A549 (cell line): ENCODE data around the gene FBXW5. TPM values are rescaled to one million over a fixed set of nuclear protein-coding genes. Genes with fewer than 3 reads are reported as not detected.
A peak's percentile ranks its signal among the peaks of the same experiment; 100 is the strongest.

ENCODE experiments used
- ATAC-seq, 2 experiments: fragments of 200-7000 bp in 1 of 2; fragments of >200 bp in 1 of 2; cut with Nextera tagmentation in 1 of 2; cut with Tn5 transposase in 1 of 2; 3 replicates each; pipeline versions ENCODE4 v1.8.0 to v1.9.1; 2018 to 2020; ENCODE audit warnings: mild to moderate bottlenecking in 1 of 2, moderate library complexity in 1 of 2
- CTCF ChIA-PET: fragments of 300-600 bp; sonication (Branson Sonifier 250); formaldehyde crosslinking; extraction: SDS; loops from one replicate; lab custom pipeline; 2021; ENCODE audit warnings: antibody characterized with exemption, inconsistent platforms; lab: Yijun Ruan, JAX
- POLR2A ChIA-PET: fragments of 350-600 bp; formaldehyde crosslinking; extraction: SDS; loops from one replicate; lab custom pipeline; 2021; ENCODE audit warnings: antibody characterized with exemption, inconsistent platforms; lab: Yijun Ruan, JAX
- DNase-seq, 2 experiments: peaks; one replicate each; pipeline versions ENCODE4 v3.0.0 to v3.0.0-alpha.2; 2011 to 2016; ENCODE audit warnings: low read depth in 1 of 2, low spot score in 1 of 2
- FAIRE-seq: peaks from 2 replicates; lab custom pipeline; 2011; peaks lifted over from hg19 to GRCh38; lab: Jason Lieb, UNC
- H3K27ac ChIP-seq, 2 experiments: fragments of >200 bp; sonication (Bioruptor Twin); formaldehyde crosslinking; 3 replicates each; pipeline ENCODE4 v1.5.1; 2016 to 2017
- H3K4me1 ChIP-seq: fragments of >200 bp; sonication (Bioruptor Twin); formaldehyde crosslinking; 3 replicates; pipeline ENCODE4 v1.6.1; 2016
- H3K4me2 ChIP-seq: fragments of >200 bp; sonication (Bioruptor Twin); formaldehyde crosslinking; 3 replicates; pipeline ENCODE4 v1.6.1; 2016
- H3K4me3 ChIP-seq: fragments of >200 bp; sonication (Bioruptor Twin); formaldehyde crosslinking; 3 replicates; pipeline ENCODE4 v1.5.1; 2016
- H3K9me3 ChIP-seq: fragments of >200 bp; sonication (Bioruptor Twin); formaldehyde crosslinking; 3 replicates; pipeline ENCODE4 v1.6.1; 2016
- CBX2 ChIP-seq: fragments of 200-600 bp; sonication (generic); IDR thresholded peaks from 2 replicates; pipeline ENCODE4 v1.6.1; 2016; ENCODE audit warnings: low read depth, mild to moderate bottlenecking, borderline replicate concordance
- CBX8 ChIP-seq: fragments of 200-600 bp; sonication (generic); IDR thresholded peaks from 2 replicates; pipeline ENCODE4 v1.6.1; 2016
- CEBPB ChIP-seq, 2 experiments: fragments of >200 bp in 1 of 2; sonication (Bioruptor Twin) in 1 of 2; formaldehyde crosslinking in 1 of 2; IDR thresholded peaks; 2 replicates each; pipeline ENCODE4 v1.6.1; 2012 to 2016
- CHD4 ChIP-seq: fragments of 200-600 bp; sonication (generic); IDR thresholded peaks from 2 replicates; pipeline ENCODE4 v1.6.1; 2016; ENCODE audit warnings: antibody characterized with exemption, mild to moderate bottlenecking, borderline replicate concordance
- EHMT2 ChIP-seq: fragments of 200-600 bp; sonication (generic); IDR thresholded peaks from 2 replicates; pipeline ENCODE4 v1.6.1; 2016; ENCODE audit warnings: antibody characterized with exemption, low read depth, mild to moderate bottlenecking, moderate library complexity
- EP300 ChIP-seq, 2 experiments: fragments of >200 bp; sonication (Bioruptor Twin); formaldehyde crosslinking; IDR thresholded peaks; 2 replicates in 1 of 2; 3 replicates in 1 of 2; pipeline ENCODE4 v1.6.1; 2016 to 2017
- FOSB ChIP-seq: fragments of 250-450 bp; sonication (Bioruptor Pico); IDR thresholded peaks from 2 replicates; pipeline ENCODE4 v1.5.0; 2020; ENCODE audit warnings: mild to moderate bottlenecking, moderate library complexity
- FOXS1 ChIP-seq: fragments of 250-450 bp; sonication (Bioruptor Pico); IDR thresholded peaks from 2 replicates; pipeline ENCODE4 v1.5.0; 2020; ENCODE audit warnings: mild to moderate bottlenecking, moderate library complexity
- HDAC2 ChIP-seq: fragments of 200-600 bp; sonication (generic); IDR thresholded peaks from 2 replicates; pipeline ENCODE4 v1.6.1; 2016
- HEYL ChIP-seq: fragments of 250-450 bp; sonication (Bioruptor Pico); IDR thresholded peaks from 2 replicates; pipeline ENCODE4 v1.8.0; 2021; ENCODE audit warnings: mild to moderate bottlenecking, moderate library complexity
- HOXA7 ChIP-seq: fragments of 250-450 bp; sonication (Bioruptor Pico); IDR thresholded peaks from 2 replicates; pipeline ENCODE4 v1.5.0; 2020; ENCODE audit warnings: mild to moderate bottlenecking, moderate library complexity
- HOXB5 ChIP-seq: fragments of 250-450 bp; sonication (Bioruptor Pico); IDR thresholded peaks from 2 replicates; pipeline ENCODE4 v1.5.0; 2020; ENCODE audit warnings: mild to moderate bottlenecking, moderate library complexity
- KDM5A ChIP-seq: fragments of 200-600 bp; sonication (generic); IDR thresholded peaks from 2 replicates; pipeline ENCODE4 v1.6.1; 2016; ENCODE audit warnings: antibody characterized with exemption, mild to moderate bottlenecking
- MAFK ChIP-seq: fragments of 450-650 bp; IDR thresholded peaks from 2 replicates; pipeline ENCODE4 v1.6.1; 2014; ENCODE audit not compliant: partially characterized antibody
- MYC ChIP-seq: IDR thresholded peaks from 2 replicates; pipeline ENCODE4 v1.6.1; 2012; ENCODE audit warnings: mild to moderate bottlenecking, inconsistent platforms, low read length, improper control_type of control experiment, borderline replicate concordance
- NR3C1 ChIP-seq: fragments of >200 bp; sonication (Bioruptor Twin); formaldehyde crosslinking; IDR thresholded peaks from 3 replicates; pipeline ENCODE4 v1.6.1; 2017
- POLR2A ChIP-seq: IDR thresholded peaks from 2 replicates; pipeline ENCODE4 v1.6.1; 2012; ENCODE audit warnings: mild to moderate bottlenecking, low read length
- POLR2AphosphoS2 ChIP-seq: conservative IDR thresholded peaks from 2 replicates; pipeline ENCODE4 v1.6.1; 2012; ENCODE audit warnings: low read length, improper control_type of control experiment, inconsistent platforms
- RAD21 ChIP-seq, 2 experiments: fragments of >200 bp in 1 of 2; sonication (Bioruptor Twin) in 1 of 2; formaldehyde crosslinking in 1 of 2; IDR thresholded peaks in 1 of 2; conservative IDR thresholded peaks in 1 of 2; 2 replicates in 1 of 2; 3 replicates in 1 of 2; pipeline ENCODE4 v1.6.1; 2012 to 2018; ENCODE audit warnings: inconsistent platforms in 1 of 2
- RCOR1 ChIP-seq: fragments of 150-350 bp; IDR thresholded peaks from 2 replicates; pipeline ENCODE4 v1.6.1; 2014; ENCODE audit warnings: antibody characterized with exemption, low read length, low read depth
- SMC3 ChIP-seq: fragments of >200 bp; sonication (Bioruptor Twin); formaldehyde crosslinking; IDR thresholded peaks from 3 replicates; pipeline ENCODE4 v1.6.1; 2018; ENCODE audit warnings: inconsistent platforms
- ZC3H11A ChIP-seq: fragments of 450-650 bp; IDR thresholded peaks from 2 replicates; pipeline ENCODE4 v1.6.1; 2014; ENCODE audit warnings: antibody characterized with exemption, mild to moderate bottlenecking
- ZFP36 ChIP-seq: fragments of 450-650 bp; IDR thresholded peaks from 2 replicates; pipeline ENCODE4 v1.6.1; 2014; ENCODE audit warnings: borderline replicate concordance; ENCODE audit not compliant: partially characterized antibody
- ZNF302 ChIP-seq: fragments of 250-450 bp; sonication (Bioruptor Pico); IDR thresholded peaks from 2 replicates; pipeline ENCODE4 v1.9.0; 2021; ENCODE audit warnings: inconsistent platforms, mild to moderate bottlenecking, moderate library complexity
- ZSCAN20 ChIP-seq: fragments of 250-450 bp; sonication (Bioruptor Pico); IDR thresholded peaks from 2 replicates; pipeline ENCODE4 v1.8.0; 2022; ENCODE audit warnings: mild to moderate bottlenecking, moderate library complexity
- WGBS: methylation state at CpG from one replicate; pipeline ENCODE4 v1.1.6; 2017; ENCODE audit errors: missing lambda C conversion rate; 5-methylcytosine and 5-hydroxymethylcytosine counted together
- polyA plus RNA-seq, 4 experiments: library from polyadenylated mRNA; depleted of rRNA in 3 of 4; stranded (reverse); fragments of >200 nt; fragmentation: RNase III in 1 of 4; extraction: RNeasy Plus Mini Kit Qiagen cat#74134 plus additional on column Dnase treatment in 1 of 4; gene quantifications; 2 replicates in 3 of 4; 3 replicates in 1 of 4; pipeline ENCODE4 v1.2.3, GENCODE V29; 2011 to 2017
- TF ChIP-seq, protein P1 (sequence below): IDR thresholded peaks from 2 replicates; pipeline ENCODE4 v1.6.1; 2012
- TF ChIP-seq, protein P2 (sequence below): IDR thresholded peaks from 2 replicates; pipeline ENCODE4 v1.6.1; 2012
- TF ChIP-seq, protein P3 (sequence below): fragments of >200 bp; sonication (Bioruptor Twin); formaldehyde crosslinking; IDR thresholded peaks from 3 replicates; pipeline ENCODE4 v1.6.1; 2016
- TF ChIP-seq, protein P4 (sequence below): IDR thresholded peaks from 2 replicates; pipeline ENCODE4 v1.6.1; 2012; ENCODE audit warnings: low read depth, borderline replicate concordance
- TF ChIP-seq, protein P5 (sequence below): fragments of 150-350 bp; IDR thresholded peaks from 2 replicates; pipeline ENCODE4 v1.6.1; 2014; ENCODE audit warnings: low read depth, mild to moderate bottlenecking, low read length
- TF ChIP-seq, protein P6 (sequence below): fragments of 250-450 bp; sonication (Bioruptor Pico); IDR thresholded peaks from 2 replicates; pipeline ENCODE4 v1.5.0; 2020; ENCODE audit warnings: low read depth, mild to moderate bottlenecking, moderate library complexity

FBXW5 gene
- polyA plus RNA-seq, 2 of the 4 experiments (the other 2 are of a cell fraction), result 37.5 to 59.5 TPM

DNA sequence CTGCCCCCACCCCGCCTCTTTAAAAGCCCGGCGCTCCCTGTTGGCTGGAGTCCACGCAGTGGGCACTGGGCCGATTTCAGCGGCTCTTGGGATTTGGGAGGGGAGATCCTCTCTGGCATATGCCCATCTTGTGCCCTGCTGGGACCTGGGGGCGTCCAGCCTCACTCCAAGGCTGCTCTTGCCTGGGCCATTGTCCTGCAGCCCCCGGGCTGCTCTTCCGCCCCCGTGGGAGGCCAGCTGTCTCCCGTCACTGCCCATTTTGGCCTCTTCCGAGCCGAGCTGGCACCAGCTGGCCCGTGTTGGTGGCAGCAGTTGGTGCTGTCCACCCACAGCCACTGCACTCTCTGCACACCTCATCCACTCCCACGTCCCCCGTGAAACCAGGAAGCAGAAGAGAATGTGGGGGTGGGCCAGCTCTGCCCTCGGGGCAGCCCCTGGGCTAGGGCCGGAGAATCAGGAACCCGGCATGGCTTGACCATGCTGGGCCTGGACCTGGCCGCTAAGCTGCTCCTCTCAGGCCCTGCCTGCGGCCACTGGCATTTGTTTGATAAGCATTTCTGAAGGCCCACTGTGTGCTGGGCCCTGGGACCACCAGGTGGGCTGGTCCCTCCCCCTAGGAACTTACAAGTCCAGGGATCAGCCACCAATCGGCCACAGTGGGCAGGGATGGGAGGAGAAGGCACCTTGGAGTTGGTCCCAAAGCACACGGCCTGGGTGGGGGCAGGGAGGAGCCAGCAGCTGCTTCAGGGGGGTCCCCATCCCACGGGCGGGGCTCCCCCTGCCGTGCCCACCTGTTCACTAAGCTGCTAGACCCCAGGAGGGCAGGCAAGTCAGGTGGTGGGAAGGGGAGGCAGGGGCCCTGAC lies 2.7 kb upstream of the FBXW5 start:
- H3K27ac ChIP-seq, result peak overlapping the region; percentile 63 to 98
- TF ChIP-seq MYC (no peak), FOSB (CRISPR knock-in tag) (no peak), POLR2A (no peak), CBX8 (no peak), NR3C1 (no peak), EHMT2 (no peak), HDAC2 (no peak), HOXA7 (CRISPR knock-in tag) (no peak), KDM5A (no peak), HOXB5 (CRISPR knock-in tag) (no peak), MAFK (no peak), POLR2AphosphoS2 (no peak), CEBPB (IDR thresholded peaks at IDR 0.05) (no peak)
- TF ChIP-seq, protein P1, sequence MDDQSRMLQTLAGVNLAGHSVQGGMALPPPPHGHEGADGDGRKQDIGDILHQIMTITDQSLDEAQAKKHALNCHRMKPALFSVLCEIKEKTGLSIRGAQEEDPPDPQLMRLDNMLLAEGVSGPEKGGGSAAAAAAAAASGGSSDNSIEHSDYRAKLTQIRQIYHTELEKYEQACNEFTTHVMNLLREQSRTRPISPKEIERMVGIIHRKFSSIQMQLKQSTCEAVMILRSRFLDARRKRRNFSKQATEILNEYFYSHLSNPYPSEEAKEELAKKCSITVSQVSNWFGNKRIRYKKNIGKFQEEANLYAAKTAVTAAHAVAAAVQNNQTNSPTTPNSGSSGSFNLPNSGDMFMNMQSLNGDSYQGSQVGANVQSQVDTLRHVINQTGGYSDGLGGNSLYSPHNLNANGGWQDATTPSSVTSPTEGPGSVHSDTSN, result no peak
- TF ChIP-seq, protein P2, sequence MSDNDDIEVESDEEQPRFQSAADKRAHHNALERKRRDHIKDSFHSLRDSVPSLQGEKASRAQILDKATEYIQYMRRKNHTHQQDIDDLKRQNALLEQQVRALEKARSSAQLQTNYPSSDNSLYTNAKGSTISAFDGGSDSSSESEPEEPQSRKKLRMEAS, result no peak
- TF ChIP-seq, protein P3, sequence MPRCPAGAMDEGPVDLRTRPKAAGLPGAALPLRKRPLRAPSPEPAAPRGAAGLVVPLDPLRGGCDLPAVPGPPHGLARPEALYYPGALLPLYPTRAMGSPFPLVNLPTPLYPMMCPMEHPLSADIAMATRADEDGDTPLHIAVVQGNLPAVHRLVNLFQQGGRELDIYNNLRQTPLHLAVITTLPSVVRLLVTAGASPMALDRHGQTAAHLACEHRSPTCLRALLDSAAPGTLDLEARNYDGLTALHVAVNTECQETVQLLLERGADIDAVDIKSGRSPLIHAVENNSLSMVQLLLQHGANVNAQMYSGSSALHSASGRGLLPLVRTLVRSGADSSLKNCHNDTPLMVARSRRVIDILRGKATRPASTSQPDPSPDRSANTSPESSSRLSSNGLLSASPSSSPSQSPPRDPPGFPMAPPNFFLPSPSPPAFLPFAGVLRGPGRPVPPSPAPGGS, result no peak
- no peaks in the 10 kb centered on the region for H3K9me3 ChIP-seq
- H3K4me3 ChIP-seq, result no peak overlapping the region
- ATAC-seq (no peak), FAIRE-seq (no peak), DNase-seq (no peak)
- peaks cover 43% of the 10 kb centered on the region for H3K4me1 ChIP-seq
- WGBS, result 80% methylated on average over 17 of the region's 26 CpGs
- H3K4me2 ChIP-seq, result peak overlapping the region; percentile 47
- ChIA-PET CTCF (interaction anchor here (0.6 to 11.3 kb wide), 46 partner anchors 9 to 337 kb away, joined by 3 to 282 read pairs (median 5); partner anchors contain the start of genes ABCA2, CLIC3, FUT7 and NPDC1), POLR2A (interaction anchor here (0.8 to 1.4 kb wide), 5 partner anchors 45 to 105 kb away, joined by 3 to 16 read pairs (median 4); partner anchors contain the start of genes AJM1, CLIC3, PAXX and TRAF2)

DNA sequence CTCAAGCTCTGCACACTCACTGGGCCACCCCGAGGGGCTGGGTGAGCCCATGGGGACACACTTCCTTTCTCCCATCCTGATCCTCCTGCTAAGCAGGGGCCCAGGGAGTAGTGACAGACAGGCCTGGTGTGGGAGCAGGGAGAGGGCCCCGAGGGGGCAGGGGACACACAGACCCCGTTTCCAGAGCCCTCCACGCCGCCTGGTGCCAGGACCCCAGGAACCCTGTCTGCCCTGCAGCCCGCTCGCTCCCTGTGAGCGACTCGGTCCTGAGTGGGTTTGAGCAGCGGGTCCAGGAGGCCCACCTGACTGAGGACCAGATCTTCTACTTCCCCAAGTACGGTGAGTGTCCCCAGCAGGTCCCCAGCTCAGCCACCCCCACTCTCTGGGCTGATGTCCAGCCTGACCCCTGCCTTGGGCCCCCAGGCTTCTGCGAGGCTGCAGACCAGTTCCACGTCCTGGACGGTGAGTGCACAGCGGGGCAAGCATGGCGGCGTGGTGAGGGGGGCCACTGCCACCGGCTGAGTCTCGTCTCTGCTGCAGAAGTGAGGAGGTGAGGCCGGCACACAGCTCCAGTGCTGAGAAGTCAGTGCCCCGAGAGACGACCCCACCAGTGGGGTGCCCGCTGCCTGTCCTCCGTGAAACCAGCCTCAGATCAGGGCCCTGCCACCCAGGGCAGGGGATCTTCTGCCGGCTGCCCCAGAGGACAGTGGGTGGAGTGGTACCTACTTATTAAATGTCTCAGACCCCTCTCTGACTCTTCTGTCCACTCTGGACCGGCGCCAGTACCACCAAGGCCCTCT lies 1.9 kb upstream of the FBXW5 start:
- FAIRE-seq (no peak), DNase-seq (no peak), ATAC-seq (no peak)
- 87% methylated on average over 20 of the region's 27 CpGs for WGBS
- Histone ChIP-seq H3K4me3 (no peak overlapping the region), H3K9me3 (no peaks in the 10 kb centered on the region), H3K27ac (peak overlapping the region in 1 of 2 experiments; percentile 98; a peak in 3 of 6 replicates), H3K4me2 (no peak overlapping the region), H3K4me1 (peaks cover 43% of the 10 kb centered on the region)
- ChIA-PET CTCF (interaction anchor here (0.7 to 11.3 kb wide), 15 partner anchors 22 to 281 kb away, joined by 3 to 282 read pairs (median 9); partner anchors contain the start of genes ABCA2, CLIC3, FUT7 and NPDC1), POLR2A (no interaction called here)
- TF ChIP-seq CBX2, result no peak
- TF ChIP-seq EHMT2, result no peak
- TF ChIP-seq, protein P2, result no peak
- TF ChIP-seq FOXS1 (CRISPR knock-in tag), result no peak
- TF ChIP-seq, protein P4, sequence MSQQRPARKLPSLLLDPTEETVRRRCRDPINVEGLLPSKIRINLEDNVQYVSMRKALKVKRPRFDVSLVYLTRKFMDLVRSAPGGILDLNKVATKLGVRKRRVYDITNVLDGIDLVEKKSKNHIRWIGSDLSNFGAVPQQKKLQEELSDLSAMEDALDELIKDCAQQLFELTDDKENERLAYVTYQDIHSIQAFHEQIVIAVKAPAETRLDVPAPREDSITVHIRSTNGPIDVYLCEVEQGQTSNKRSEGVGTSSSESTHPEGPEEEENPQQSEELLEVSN, result no peak
- no peak for TF ChIP-seq RCOR1
- TF ChIP-seq HEYL (CRISPR knock-in tag), result no peak
- no peak for TF ChIP-seq ZFP36
- TF ChIP-seq SMC3, result no peak
- no peak for TF ChIP-seq RAD21 (conservative IDR thresholded peaks at IDR 0.05 in 1 of 2, IDR thresholded peaks at IDR 0.05 in 1 of 2)
- no peak for TF ChIP-seq NR3C1
- TF ChIP-seq, protein P5, sequence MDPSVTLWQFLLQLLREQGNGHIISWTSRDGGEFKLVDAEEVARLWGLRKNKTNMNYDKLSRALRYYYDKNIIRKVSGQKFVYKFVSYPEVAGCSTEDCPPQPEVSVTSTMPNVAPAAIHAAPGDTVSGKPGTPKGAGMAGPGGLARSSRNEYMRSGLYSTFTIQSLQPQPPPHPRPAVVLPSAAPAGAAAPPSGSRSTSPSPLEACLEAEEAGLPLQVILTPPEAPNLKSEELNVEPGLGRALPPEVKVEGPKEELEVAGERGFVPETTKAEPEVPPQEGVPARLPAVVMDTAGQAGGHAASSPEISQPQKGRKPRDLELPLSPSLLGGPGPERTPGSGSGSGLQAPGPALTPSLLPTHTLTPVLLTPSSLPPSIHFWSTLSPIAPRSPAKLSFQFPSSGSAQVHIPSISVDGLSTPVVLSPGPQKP, result no peak
- TF ChIP-seq ZC3H11A, result no peak
- no peak for TF ChIP-seq CHD4
- no peak for TF ChIP-seq FOSB (CRISPR knock-in tag)
- no peak for TF ChIP-seq ZNF302
- TF ChIP-seq, protein P6, sequence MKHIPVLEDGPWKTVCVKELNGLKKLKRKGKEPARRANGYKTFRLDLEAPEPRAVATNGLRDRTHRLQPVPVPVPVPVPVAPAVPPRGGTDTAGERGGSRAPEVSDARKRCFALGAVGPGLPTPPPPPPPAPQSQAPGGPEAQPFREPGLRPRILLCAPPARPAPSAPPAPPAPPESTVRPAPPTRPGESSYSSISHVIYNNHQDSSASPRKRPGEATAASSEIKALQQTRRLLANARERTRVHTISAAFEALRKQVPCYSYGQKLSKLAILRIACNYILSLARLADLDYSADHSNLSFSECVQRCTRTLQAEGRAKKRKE (CRISPR knock-in tag), result no peak
- TF ChIP-seq MYC, result no peak
- no peak for TF ChIP-seq EP300 (IDR thresholded peaks at IDR 0.05)
- no peak for TF ChIP-seq ZSCAN20 (CRISPR knock-in tag)
